ENCODE data around the gene ZNF75A. TPM values are rescaled to one million over a fixed set of nuclear protein-coding genes. Genes with fewer than 3 reads are reported as not detected.

The ZNF75A gene
- total RNA-seq, 1 donor from 2014 or later, result 19.5 TPM

DNA sequence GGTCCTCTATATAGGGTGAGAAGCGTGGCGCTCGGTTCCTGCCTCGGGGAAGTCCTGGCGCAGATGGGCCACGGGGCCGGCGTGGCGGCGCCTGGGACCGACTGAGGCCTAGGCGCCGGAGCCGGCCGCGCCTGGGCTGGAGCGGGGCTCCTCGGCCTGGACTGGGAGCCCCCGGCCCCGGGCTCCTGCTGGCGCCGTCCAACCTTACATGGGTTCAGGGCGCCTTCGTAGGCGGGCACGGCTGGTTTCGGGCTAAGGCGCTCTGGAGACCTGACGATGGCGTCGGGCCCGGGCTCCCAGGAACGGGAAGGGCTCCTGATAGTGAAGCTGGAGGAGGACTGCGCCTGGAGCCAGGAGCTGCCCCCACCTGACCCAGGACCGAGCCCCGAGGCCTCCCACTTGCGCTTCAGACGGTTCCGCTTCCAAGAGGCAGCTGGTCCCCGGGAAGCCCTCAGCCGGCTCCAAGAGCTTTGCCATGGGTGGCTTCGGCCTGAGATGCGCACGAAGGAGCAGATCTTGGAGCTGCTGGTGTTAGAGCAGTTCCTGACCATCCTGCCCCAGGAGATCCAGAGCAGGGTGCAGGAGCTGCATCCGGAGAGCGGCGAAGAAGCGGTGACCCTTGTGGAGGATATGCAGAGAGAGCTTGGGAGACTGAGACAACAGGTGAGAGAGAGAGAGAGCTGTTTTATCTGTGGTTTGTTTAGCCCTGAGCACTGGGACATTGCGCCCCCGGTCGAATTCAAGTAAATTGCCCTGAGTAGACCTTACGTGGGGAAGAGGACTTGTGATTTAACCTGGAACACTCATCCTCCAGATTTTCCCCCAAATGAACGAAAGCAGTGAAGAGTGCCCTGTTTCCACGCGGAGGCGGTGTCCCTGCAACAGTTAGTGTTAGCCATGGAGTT lies 21.5 kb upstream of the ZNF75A start:
- peaks cover 1% of the 10 kb centered on the region for H3K36me3 ChIP-seq (ENCODE audit: control insufficient read depth, insufficient read depth, low read length)
- no peaks in the 10 kb centered on the region for H3K27me3 ChIP-seq (ENCODE audit: control insufficient read depth, insufficient read depth, low read length)
- no peak for DNase-seq (ENCODE audit: low read depth)
- TF ChIP-seq, protein P1, sequence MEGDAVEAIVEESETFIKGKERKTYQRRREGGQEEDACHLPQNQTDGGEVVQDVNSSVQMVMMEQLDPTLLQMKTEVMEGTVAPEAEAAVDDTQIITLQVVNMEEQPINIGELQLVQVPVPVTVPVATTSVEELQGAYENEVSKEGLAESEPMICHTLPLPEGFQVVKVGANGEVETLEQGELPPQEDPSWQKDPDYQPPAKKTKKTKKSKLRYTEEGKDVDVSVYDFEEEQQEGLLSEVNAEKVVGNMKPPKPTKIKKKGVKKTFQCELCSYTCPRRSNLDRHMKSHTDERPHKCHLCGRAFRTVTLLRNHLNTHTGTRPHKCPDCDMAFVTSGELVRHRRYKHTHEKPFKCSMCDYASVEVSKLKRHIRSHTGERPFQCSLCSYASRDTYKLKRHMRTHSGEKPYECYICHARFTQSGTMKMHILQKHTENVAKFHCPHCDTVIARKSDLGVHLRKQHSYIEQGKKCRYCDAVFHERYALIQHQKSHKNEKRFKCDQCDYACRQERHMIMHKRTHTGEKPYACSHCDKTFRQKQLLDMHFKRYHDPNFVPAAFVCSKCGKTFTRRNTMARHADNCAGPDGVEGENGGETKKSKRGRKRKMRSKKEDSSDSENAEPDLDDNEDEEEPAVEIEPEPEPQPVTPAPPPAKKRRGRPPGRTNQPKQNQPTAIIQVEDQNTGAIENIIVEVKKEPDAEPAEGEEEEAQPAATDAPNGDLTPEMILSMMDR (IDR thresholded peaks at IDR 0.05; ENCODE audit: insufficient read depth, low read length, poor library complexity, severe bottlenecking), result no peak
- peak overlapping the region; percentile 91 for H3K4me3 ChIP-seq (ENCODE audit: low read depth, low read length)

DNA sequence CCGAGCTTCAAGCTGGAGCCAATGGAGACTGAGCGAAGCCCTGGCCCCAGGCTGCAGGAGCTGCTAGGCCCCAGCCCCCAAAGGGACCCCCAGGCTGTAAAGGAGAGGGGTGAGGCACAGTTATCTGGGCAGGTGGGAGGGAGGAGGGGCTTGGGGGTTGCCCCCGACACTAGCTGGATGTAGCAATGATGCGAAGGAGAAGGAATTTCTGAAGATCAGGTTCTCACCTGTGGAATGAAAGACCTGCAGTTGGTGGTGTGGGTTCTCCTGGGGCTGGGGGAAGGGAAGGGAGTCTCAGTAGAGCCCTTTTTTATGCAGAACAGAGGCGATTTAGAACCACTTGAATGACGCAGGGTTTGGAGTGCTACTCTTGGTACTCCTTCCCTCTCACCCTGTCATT lies 20.2 kb upstream of the ZNF75A start:
- Histone ChIP-seq H3K36me3 (ENCODE audit: control insufficient read depth, insufficient read depth, low read length) (peaks cover 6% of the 10 kb centered on the region), H3K4me3 (ENCODE audit: low read depth, low read length) (no peak overlapping the region), H3K27me3 (ENCODE audit: control insufficient read depth, insufficient read depth, low read length) (no peaks in the 10 kb centered on the region)
- TF ChIP-seq, protein P1 (IDR thresholded peaks at IDR 0.05; ENCODE audit: insufficient read depth, low read length, poor library complexity, severe bottlenecking), result no peak
- no peak for DNase-seq (ENCODE audit: low read depth)

DNA sequence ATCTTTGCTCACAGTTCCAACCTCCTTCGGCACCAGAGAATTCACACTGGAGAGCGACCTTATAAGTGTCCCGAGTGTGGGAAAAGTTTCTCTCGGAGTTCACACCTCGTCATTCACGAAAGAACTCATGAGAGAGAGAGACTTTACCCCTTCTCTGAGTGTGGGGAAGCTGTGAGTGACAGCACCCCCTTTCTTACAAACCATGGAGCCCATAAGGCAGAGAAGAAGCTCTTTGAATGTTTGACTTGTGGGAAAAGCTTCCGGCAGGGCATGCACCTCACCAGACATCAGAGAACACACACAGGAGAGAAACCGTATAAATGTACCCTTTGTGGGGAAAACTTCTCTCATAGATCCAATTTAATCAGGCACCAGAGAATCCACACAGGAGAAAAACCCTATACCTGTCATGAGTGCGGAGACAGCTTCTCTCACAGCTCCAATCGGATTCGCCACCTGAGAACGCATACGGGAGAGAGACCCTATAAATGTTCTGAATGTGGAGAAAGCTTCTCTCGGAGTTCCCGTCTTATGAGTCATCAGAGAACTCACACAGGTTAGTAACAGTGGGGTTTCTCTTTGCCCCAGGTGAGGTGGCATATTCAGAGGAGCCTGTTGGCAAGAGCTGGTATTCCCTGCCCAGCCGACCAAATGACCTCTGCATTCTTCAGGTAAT lies 15.2 kb upstream of the ZNF75A start:
- TF ChIP-seq, protein P1 (IDR thresholded peaks at IDR 0.05; ENCODE audit: insufficient read depth, low read length, poor library complexity, severe bottlenecking), result no peak
- Histone ChIP-seq H3K4me3 (ENCODE audit: low read depth, low read length) (no peak overlapping the region), H3K27me3 (ENCODE audit: control insufficient read depth, insufficient read depth, low read length) (no peaks in the 10 kb centered on the region), H3K36me3 (ENCODE audit: control insufficient read depth, insufficient read depth, low read length) (peaks cover 10% of the 10 kb centered on the region)
- DNase-seq (ENCODE audit: low read depth), result no peak

DNA sequence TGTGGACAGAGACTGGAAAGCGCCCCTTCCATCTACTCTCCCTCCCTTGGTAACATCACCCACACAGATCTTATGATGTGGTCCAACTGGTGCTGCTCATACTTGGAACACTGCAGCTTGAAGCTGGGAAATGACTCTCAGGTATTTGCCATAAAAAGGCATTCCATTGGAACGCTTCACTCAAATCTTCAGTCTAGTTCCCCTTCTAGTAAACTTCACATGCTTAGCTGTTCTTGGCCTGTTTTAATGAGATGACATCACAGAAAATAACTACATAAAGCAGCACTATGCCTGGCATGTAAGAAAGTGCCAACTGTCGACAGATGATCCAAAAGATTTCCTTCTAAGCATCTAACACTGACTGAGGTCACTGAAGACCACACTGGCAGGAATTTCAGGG lies 12.7 kb upstream of the ZNF75A start:
- Histone ChIP-seq H3K27me3 (ENCODE audit: control insufficient read depth, insufficient read depth, low read length) (no peaks in the 10 kb centered on the region), H3K36me3 (ENCODE audit: control insufficient read depth, insufficient read depth, low read length) (peaks cover 8% of the 10 kb centered on the region), H3K4me3 (ENCODE audit: low read depth, low read length) (no peak overlapping the region)
- TF ChIP-seq, protein P1 (IDR thresholded peaks at IDR 0.05; ENCODE audit: insufficient read depth, low read length, poor library complexity, severe bottlenecking), result no peak
- DNase-seq (ENCODE audit: low read depth), result no peak

DNA sequence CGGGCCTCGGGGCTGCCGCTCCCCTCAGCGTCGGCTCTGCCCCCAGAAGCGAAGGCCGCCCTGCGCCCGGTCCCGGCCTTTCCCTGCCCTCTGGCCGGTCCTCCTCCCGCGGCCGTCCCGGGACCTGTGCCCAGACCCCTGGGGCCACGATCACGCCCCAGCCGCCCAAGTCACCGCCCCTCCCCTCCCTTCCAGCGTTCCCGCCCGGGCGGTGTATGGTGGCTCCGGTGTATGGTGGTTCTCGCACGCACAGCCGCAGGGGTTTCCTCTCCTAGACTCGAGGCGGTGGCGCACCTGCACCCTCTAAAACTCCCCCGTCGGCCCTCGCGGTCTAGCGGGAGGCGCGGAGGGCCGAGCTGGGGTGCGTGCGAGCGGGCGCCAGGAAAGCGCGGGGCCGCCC lies 10.1 kb upstream of the ZNF75A start:
- TF ChIP-seq, protein P1 (IDR thresholded peaks at IDR 0.05; ENCODE audit: insufficient read depth, low read length, poor library complexity, severe bottlenecking), result no peak
- H3K36me3 ChIP-seq (ENCODE audit: control insufficient read depth, insufficient read depth, low read length), result peaks cover 4% of the 10 kb centered on the region
- DNase-seq (ENCODE audit: low read depth), result no peak

More for the DNA sequence above, 10.1 kb upstream of the ZNF75A start:
- no peaks in the 10 kb centered on the region for H3K27me3 ChIP-seq (ENCODE audit: control insufficient read depth, insufficient read depth, low read length)
- H3K4me3 ChIP-seq (ENCODE audit: low read depth, low read length), result no peak overlapping the region
